ENCODE measurements around the gene TENT4A. TPM values are rescaled to one million over a fixed set of nuclear protein-coding genes. Genes with fewer than 3 reads are reported as not detected.

TENT4A gene
- total and polyA plus RNA-seq, 2 of the 13 experiments (the other 11 are each of a cell fraction or from before 2014, with no cell fraction given) = 6.3 to 13.3 TPM

DNA sequence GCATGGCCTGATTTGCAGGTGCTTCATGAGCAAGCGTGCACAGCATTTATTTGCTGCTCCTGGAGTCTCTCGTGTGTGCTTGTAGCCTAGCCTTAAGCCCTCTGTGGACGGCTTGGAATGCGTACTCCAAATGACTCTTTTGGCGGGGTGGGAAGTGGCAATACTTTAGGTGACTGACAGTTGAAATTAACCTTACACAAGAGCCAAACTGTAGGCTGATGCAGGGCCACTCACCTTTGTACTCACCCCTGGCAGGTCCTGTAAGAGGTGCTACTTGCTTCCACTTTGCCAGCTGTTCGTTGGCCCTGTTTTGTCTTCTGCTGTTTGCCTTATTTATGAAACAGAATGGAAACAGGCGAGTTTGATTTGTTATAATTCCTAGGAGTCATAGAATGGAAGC, 22.9 kb downstream of the TENT4A start (continued):
- TF ChIP-seq, protein P1, sequence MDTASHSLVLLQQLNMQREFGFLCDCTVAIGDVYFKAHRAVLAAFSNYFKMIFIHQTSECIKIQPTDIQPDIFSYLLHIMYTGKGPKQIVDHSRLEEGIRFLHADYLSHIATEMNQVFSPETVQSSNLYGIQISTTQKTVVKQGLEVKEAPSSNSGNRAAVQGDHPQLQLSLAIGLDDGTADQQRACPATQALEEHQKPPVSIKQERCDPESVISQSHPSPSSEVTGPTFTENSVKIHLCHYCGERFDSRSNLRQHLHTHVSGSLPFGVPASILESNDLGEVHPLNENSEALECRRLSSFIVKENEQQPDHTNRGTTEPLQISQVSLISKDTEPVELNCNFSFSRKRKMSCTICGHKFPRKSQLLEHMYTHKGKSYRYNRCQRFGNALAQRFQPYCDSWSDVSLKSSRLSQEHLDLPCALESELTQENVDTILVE (CRISPR knock-in tag; IDR thresholded peaks at IDR 0.05) = no peak
- TF ChIP-seq SIN3B (IDR thresholded peaks at IDR 0.05; ENCODE audit: low read length) = no peak
- TF ChIP-seq ZNF629 (CRISPR knock-in tag; conservative IDR thresholded peaks at IDR 0.05) = no peak
- TF ChIP-seq, protein P2, sequence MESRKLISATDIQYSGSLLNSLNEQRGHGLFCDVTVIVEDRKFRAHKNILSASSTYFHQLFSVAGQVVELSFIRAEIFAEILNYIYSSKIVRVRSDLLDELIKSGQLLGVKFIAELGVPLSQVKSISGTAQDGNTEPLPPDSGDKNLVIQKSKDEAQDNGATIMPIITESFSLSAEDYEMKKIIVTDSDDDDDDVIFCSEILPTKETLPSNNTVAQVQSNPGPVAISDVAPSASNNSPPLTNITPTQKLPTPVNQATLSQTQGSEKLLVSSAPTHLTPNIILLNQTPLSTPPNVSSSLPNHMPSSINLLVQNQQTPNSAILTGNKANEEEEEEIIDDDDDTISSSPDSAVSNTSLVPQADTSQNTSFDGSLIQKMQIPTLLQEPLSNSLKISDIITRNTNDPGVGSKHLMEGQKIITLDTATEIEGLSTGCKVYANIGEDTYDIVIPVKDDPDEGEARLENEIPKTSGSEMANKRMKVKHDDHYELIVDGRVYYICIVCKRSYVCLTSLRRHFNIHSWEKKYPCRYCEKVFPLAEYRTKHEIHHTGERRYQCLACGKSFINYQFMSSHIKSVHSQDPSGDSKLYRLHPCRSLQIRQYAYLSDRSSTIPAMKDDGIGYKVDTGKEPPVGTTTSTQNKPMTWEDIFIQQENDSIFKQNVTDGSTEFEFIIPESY (CRISPR knock-in tag; IDR thresholded peaks at IDR 0.05) = peak; percentile 52; the same call in 1 of the 2 replicates
- no peak for TF ChIP-seq ZNF3 (CRISPR knock-in tag; IDR thresholded peaks at IDR 0.05)
- TF ChIP-seq ZC3H13 (CRISPR knock-in tag; IDR thresholded peaks at IDR 0.05) = no peak
- TF ChIP-seq ZZZ3 (CRISPR knock-in tag; IDR thresholded peaks at IDR 0.05; ENCODE audit: borderline replicate concordance) = no peak

DNA sequence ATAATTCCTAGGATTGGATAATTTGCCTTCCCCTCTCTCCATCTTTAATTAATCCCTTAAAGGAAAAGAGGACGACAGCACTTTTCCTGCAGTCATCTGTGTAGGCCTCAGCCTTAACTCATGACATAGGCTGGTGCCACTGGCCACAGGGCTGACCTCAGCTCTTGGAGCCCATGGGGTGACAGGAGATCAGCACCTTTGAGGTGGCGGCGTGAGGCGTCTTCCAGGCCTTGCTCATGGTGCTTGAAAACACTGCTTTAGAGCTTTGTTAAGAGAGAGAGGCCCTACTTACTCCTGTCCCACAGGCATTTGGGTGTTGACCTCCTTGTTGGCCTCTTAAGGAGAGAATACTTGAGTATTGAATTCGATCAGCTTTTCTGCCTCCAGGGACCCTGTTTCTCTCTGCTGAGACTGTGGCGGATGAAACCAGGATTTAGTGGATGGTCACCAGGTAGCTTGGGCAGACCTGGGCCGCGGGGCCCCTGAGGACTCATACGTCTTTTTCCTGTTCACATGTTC, 23.4 kb downstream of the TENT4A start:
- BruUV-seq (replicated peaks) = no TSS peak
- H3K4me3 ChIP-seq (replicated peaks in 1 of 3; ENCODE audit: insufficient read depth in 1 of 3, low read depth in 2 of 3, low read length in 3 of 3) = no peak overlapping the region
- ChIA-PET POLR2A (no interaction called here), CTCF (ENCODE audit: low intra/inter-chr PET ratio, low total read pairs) (no interaction called here)
- FAIRE-seq (no peak), ATAC-seq (no peak), DNase-seq (ENCODE audit: low spot score) (no peak)
- in situ Hi-C loops (cut with HindIII; ENCODE audit: extremely low pct_ligation_motif_present, low pct_unique_long_range_greater_than_20kb) (loop anchor here (25.0 kb wide), 1 partner anchor 349 kb away; the partner anchor contains the start of gene MED10), intact Hi-C loops (cut with micrococcal nuclease; ENCODE audit: unreplicated experiment) (no loop called here)
- peaks cover 21% of the 10 kb centered on the region for H4K20me1 ChIP-seq (ENCODE audit: insufficient read depth, low read length)
- no peak overlapping the region for H3K27ac ChIP-seq (ENCODE audit: extremely low read length, insufficient read depth, low read length)
- H2AFZ ChIP-seq (ENCODE audit: low read length) = no peak overlapping the region
- peaks cover 52% of the 10 kb centered on the region for H3K79me2 ChIP-seq (ENCODE audit: insufficient read depth, low read length)
- H3K36me3 ChIP-seq (replicated peaks in 1 of 2; ENCODE audit: control insufficient read depth in 1 of 2, insufficient read depth in 2 of 2, low read length in 2 of 2) = peaks cover 22 to 72% of the 10 kb centered on the region in 2 experiments
- no peaks in the 10 kb centered on the region for H3K9me3 ChIP-seq (ENCODE audit: low read length)
- peaks cover 18% of the 10 kb centered on the region for H3K4me1 ChIP-seq (ENCODE audit: insufficient read depth, low read length)
- H3K4me2 ChIP-seq (ENCODE audit: low read depth, low read length) = no peak overlapping the region
- no peak overlapping the region for H3K9ac ChIP-seq (ENCODE audit: insufficient read depth, low read depth, low read length)
- 98% methylated on average over 9 of the region's 9 CpGs for WGBS (ENCODE audit: low lambda C conversion rate)
- H3K27me3 ChIP-seq (ENCODE audit: control insufficient read depth in 1 of 2, insufficient read depth in 2 of 2, low read length in 2 of 2) = no peaks in the 10 kb centered on the region
- TF ChIP-seq, protein P3, sequence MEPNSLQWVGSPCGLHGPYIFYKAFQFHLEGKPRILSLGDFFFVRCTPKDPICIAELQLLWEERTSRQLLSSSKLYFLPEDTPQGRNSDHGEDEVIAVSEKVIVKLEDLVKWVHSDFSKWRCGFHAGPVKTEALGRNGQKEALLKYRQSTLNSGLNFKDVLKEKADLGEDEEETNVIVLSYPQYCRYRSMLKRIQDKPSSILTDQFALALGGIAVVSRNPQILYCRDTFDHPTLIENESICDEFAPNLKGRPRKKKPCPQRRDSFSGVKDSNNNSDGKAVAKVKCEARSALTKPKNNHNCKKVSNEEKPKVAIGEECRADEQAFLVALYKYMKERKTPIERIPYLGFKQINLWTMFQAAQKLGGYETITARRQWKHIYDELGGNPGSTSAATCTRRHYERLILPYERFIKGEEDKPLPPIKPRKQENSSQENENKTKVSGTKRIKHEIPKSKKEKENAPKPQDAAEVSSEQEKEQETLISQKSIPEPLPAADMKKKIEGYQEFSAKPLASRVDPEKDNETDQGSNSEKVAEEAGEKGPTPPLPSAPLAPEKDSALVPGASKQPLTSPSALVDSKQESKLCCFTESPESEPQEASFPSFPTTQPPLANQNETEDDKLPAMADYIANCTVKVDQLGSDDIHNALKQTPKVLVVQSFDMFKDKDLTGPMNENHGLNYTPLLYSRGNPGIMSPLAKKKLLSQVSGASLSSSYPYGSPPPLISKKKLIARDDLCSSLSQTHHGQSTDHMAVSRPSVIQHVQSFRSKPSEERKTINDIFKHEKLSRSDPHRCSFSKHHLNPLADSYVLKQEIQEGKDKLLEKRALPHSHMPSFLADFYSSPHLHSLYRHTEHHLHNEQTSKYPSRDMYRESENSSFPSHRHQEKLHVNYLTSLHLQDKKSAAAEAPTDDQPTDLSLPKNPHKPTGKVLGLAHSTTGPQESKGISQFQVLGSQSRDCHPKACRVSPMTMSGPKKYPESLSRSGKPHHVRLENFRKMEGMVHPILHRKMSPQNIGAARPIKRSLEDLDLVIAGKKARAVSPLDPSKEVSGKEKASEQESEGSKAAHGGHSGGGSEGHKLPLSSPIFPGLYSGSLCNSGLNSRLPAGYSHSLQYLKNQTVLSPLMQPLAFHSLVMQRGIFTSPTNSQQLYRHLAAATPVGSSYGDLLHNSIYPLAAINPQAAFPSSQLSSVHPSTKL (CRISPR knock-in tag; IDR thresholded peaks at IDR 0.05) = no peak
- TF ChIP-seq, protein P4, sequence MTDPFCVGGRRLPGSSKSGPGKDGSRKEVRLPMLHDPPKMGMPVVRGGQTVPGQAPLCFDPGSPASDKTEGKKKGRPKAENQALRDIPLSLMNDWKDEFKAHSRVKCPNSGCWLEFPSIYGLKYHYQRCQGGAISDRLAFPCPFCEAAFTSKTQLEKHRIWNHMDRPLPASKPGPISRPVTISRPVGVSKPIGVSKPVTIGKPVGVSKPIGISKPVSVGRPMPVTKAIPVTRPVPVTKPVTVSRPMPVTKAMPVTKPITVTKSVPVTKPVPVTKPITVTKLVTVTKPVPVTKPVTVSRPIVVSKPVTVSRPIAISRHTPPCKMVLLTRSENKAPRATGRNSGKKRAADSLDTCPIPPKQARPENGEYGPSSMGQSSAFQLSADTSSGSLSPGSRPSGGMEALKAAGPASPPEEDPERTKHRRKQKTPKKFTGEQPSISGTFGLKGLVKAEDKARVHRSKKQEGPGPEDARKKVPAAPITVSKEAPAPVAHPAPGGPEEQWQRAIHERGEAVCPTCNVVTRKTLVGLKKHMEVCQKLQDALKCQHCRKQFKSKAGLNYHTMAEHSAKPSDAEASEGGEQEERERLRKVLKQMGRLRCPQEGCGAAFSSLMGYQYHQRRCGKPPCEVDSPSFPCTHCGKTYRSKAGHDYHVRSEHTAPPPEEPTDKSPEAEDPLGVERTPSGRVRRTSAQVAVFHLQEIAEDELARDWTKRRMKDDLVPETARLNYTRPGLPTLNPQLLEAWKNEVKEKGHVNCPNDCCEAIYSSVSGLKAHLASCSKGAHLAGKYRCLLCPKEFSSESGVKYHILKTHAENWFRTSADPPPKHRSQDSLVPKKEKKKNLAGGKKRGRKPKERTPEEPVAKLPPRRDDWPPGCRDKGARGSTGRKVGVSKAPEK (CRISPR knock-in tag; IDR thresholded peaks at IDR 0.05; ENCODE audit: borderline replicate concordance) = no peak
- TF ChIP-seq, protein P5, sequence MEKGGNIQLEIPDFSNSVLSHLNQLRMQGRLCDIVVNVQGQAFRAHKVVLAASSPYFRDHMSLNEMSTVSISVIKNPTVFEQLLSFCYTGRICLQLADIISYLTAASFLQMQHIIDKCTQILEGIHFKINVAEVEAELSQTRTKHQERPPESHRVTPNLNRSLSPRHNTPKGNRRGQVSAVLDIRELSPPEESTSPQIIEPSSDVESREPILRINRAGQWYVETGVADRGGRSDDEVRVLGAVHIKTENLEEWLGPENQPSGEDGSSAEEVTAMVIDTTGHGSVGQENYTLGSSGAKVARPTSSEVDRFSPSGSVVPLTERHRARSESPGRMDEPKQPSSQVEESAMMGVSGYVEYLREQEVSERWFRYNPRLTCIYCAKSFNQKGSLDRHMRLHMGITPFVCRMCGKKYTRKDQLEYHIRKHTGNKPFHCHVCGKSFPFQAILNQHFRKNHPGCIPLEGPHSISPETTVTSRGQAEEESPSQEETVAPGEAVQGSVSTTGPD (CRISPR knock-in tag; IDR thresholded peaks at IDR 0.05) = no peak
- TF ChIP-seq TCF7 (IDR thresholded peaks at IDR 0.05; ENCODE audit: low read depth) = no peak

Measured in HepG2 (cell line).